ENCODE measurements around the gene SBF2. TPM values are rescaled to one million over a fixed set of nuclear protein-coding genes. Genes with fewer than 3 reads are reported as not detected.

Gene SBF2
- total and polyA plus RNA-seq, 2 donors (not counting 3 experiments of a cell fraction or from before 2014, with no cell fraction given), result 15.4 to 42.4 TPM

DNA sequence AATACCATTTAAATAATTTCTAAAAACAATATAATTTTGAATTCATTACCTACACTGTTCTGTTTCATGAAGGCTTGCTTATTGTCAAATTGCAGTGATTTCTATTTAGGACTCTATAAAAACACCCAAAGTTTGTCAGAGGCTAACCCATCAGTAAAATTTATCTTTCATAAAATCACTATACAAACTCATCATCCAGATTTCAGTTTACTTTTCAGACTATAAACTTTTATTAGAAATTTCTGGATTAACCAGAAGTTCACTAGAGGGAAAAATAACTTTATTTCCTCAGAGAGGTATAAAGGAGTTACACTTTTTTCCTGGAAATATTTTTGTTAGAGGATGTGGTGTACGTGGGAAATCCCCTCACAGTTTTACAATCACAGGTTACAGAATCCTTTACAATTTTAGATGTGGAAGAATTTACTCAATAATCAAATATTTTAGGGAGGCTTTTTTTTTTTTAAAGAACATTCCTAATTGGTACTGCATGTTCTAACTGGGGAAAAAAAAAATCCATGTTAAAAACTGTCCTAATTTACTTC is 453.5 kb downstream of the SBF2 start:
- ChIA-PET CTCF (no interaction called here), POLR2A (no interaction called here)
- Histone ChIP-seq H3K79me2 (ENCODE audit: control insufficient read depth, insufficient read depth, low read length) (no peaks in the 10 kb centered on the region), H3K27ac (ENCODE audit: insufficient read depth, low read depth, low read length) (no peak overlapping the region), H3K4me2 (ENCODE audit: insufficient read depth, low read length) (no peak overlapping the region), H3K36me3 (ENCODE audit: control insufficient read depth in 2 of 2, extremely low read depth in 1 of 2, insufficient read depth in 2 of 2, low read length in 2 of 2) (no peaks in the 10 kb centered on the region), H3K27me3 (ENCODE audit: control insufficient read depth in 2 of 2, insufficient read depth in 2 of 2, low read length in 2 of 2) (no peaks in the 10 kb centered on the region), H3K9ac (replicated peaks; ENCODE audit: extremely low read depth, insufficient read depth, low read length) (no peak overlapping the region), H3K9me1 (replicated peaks; ENCODE audit: control insufficient read depth, extremely low read depth, insufficient read depth, low read length) (no peaks in the 10 kb centered on the region), H4K20me1 (replicated peaks; ENCODE audit: control insufficient read depth, extremely low read depth, insufficient read depth, low read length) (no peaks in the 10 kb centered on the region), H3K4me3 (replicated peaks in 1 of 3; ENCODE audit: insufficient read depth in 1 of 3, low read depth in 1 of 3, low read length in 3 of 3) (no peak overlapping the region), H3K9me3 (replicated peaks; ENCODE audit: control insufficient read depth, insufficient read depth, low read length) (no peaks in the 10 kb centered on the region), H2AFZ (ENCODE audit: low read depth, low read length) (no peak overlapping the region), H3K4me1 (ENCODE audit: control insufficient read depth, extremely low read depth, insufficient read depth, low read length) (no peaks in the 10 kb centered on the region)
- dilution Hi-C loops (cut with MboI; ENCODE audit: extremely low pct_ligation_motif_present, low sequenced_read_pairs), result no loop called here
- TF ChIP-seq POLR2A (IDR thresholded peaks at IDR 0.05; ENCODE audit: low read depth, low read length), result no peak
- TF ChIP-seq, protein P1, sequence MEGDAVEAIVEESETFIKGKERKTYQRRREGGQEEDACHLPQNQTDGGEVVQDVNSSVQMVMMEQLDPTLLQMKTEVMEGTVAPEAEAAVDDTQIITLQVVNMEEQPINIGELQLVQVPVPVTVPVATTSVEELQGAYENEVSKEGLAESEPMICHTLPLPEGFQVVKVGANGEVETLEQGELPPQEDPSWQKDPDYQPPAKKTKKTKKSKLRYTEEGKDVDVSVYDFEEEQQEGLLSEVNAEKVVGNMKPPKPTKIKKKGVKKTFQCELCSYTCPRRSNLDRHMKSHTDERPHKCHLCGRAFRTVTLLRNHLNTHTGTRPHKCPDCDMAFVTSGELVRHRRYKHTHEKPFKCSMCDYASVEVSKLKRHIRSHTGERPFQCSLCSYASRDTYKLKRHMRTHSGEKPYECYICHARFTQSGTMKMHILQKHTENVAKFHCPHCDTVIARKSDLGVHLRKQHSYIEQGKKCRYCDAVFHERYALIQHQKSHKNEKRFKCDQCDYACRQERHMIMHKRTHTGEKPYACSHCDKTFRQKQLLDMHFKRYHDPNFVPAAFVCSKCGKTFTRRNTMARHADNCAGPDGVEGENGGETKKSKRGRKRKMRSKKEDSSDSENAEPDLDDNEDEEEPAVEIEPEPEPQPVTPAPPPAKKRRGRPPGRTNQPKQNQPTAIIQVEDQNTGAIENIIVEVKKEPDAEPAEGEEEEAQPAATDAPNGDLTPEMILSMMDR (IDR thresholded peaks at IDR 0.05; ENCODE audit: extremely low read depth in 1 of 2, insufficient read depth in 1 of 2, low read depth in 1 of 2, low read length in 2 of 2), result no peak
- TF ChIP-seq, protein P2, sequence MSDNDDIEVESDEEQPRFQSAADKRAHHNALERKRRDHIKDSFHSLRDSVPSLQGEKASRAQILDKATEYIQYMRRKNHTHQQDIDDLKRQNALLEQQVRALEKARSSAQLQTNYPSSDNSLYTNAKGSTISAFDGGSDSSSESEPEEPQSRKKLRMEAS (IDR thresholded peaks at IDR 0.05; ENCODE audit: insufficient read depth, insufficient read length), result no peak
- TF ChIP-seq POLR2AphosphoS5 (IDR thresholded peaks at IDR 0.05; ENCODE audit: insufficient read depth, low read depth, low read length), result no peak
- no peak for TF ChIP-seq JUN (IDR thresholded peaks at IDR 0.05; ENCODE audit: borderline replicate concordance, insufficient read depth, insufficient read length, low read depth)
- no peak for TF ChIP-seq FOS (IDR thresholded peaks at IDR 0.05; ENCODE audit: borderline replicate concordance, insufficient read depth, low read length)
- no peak for TF ChIP-seq EZH2 (IDR thresholded peaks at IDR 0.05; ENCODE audit: borderline replicate concordance, low read depth, low read length, severe bottlenecking)
- no peak for TF ChIP-seq GATA2 (IDR thresholded peaks at IDR 0.05; ENCODE audit: insufficient read depth, insufficient read length, low read depth, low read length)
- TF ChIP-seq MYC (IDR thresholded peaks at IDR 0.05; ENCODE audit: low read depth, low read length), result no peak
- no peak for FAIRE-seq
- intact Hi-C loops (cut with micrococcal nuclease), result no loop called here
- BruUV-seq (replicated peaks), result no TSS peak
- DNase-seq (ENCODE audit: low read depth, low spot score), result no peak
